Measurements from ENCODE around the gene DPEP1.

- TF ChIP-seq EZH2phosphoT487 (IDR thresholded peaks at IDR 0.05; ENCODE audit: insufficient read depth, low read depth) (no peak), EZH2 (IDR thresholded peaks at IDR 0.05; ENCODE audit: insufficient read depth, poor library complexity, severe bottlenecking) (no peak)
Measured at GRCh38 chr16:89581861-89582563, 31.4 kb upstream of the DPEP1 start.
